Activated CD8-positive, alpha-beta memory T cell treated with anti-CD3 and anti-CD28 coated beads, Interleukin-2, amount 50 U/mL, for 1 hour (primary cell): Measurements from ENCODE around the gene LMCD1.

Experiments used
- DNase-seq: peaks from one replicate; pipeline ENCODE4 v3.0.0-alpha.2; 2020; ENCODE audit errors: extremely low read depth

Gene LMCD1

DNA sequence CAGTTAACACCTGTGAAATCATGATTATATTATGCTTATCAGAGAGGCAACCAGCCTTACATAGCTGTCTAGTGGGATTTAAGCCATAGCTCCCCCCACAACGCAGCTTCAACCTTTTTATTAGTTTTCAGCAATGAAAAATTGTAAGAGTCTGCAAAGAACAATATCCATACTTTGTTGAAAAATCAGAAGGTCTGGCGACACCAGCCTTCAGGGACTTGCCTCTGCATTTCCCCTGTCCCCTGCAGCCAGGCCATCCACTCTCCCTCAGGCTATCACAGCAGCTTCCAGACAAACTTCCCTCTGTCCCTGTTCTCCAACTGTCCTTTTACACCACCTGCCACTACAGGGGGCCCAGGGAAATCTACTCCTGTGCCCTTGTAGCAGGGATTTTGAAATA lies 83.0 kb downstream of the LMCD1 start:
- no peak for DNase-seq

DNA sequence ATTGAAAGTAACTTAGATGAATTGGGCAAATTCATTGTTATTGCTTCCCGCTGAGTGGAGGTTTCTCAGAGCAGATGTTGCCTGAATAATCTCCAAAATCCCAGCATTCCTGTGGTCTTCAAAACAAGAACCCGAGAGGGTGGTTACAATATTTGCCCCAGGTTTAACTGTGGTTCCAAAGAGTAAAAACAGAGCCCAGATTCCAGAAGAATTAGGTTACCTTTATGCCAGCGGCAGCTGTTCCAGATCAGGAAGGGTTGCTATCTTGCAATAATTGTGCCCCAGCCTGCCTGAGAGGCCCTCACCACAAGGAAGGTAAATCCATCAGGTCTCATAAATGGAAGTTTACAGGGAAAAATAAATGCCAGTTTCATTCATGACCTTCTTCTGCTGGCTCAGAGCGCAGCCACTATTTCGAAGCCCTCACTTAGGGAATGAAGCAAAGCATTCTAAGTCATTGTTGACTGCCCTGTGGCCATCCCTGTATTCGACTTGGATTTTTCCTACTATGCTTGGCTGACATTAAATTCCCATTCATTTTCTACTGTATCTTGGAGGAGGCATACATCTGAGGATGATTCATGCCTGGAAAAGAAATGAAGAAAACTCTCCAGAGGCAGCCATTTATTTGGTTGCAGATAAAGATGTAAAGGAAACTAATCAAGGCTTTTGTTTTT lies 88.4 kb downstream of the LMCD1 start:
- no peak for DNase-seq

DNA sequence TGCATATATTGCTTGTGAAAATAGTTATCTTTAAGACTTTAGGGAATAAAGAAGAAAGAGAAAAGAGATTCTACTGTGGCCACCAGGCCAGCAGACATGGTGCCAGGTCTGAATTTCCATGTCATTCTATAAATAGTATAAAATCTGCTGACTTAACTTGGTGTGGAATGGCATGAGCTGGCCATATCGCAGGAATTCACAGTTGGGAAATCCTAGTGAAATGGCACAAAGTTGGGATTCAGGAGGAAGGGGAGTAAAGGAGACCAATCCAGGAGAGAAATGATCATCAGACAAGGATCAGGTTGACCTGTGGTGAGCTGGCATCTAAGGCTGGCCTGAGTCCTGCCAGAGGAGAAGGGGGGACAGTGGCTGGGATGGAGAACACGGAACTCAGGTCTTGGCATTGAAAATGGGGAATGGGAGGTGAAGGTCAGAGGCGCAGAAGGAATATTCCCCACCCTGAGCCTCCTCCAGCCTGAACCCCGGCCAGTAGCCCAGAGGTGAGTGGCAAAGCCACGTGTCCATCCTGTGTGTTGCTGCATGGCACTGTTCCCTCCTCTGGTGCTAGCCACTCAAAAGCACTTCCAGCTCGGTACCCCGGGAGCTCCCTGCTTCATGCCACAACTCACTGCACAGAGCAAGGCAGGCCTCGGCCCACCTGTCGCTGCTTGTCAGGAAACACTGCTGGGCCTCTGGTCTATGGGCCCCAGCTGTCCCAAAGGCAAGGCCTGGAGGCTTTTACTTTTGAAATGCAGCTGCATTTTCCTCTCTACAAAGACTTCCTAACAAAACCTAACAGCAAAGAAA lies 91.6 kb downstream of the LMCD1 start:
- DNase-seq: no peak

DNA sequence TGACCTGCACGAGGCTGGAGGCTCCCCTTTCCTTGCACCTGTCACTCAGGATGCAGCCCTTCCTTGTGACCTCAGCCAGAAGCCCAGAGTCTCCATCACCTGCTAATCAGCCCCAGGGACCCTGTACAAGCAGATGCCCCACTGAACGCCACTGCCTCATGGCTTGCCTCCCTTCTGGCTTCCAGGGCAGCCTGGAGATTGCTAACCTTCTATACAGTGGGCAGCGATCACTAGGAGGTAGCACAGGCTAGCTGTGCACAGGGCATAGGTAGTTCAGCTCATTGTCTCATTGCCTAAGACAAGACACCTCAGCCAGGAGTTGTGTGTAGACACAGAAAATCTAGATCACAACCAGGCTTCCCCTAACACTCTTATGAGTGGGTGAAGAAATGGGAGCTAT lies 93.6 kb downstream of the LMCD1 start:
- no peak for DNase-seq

DNA sequence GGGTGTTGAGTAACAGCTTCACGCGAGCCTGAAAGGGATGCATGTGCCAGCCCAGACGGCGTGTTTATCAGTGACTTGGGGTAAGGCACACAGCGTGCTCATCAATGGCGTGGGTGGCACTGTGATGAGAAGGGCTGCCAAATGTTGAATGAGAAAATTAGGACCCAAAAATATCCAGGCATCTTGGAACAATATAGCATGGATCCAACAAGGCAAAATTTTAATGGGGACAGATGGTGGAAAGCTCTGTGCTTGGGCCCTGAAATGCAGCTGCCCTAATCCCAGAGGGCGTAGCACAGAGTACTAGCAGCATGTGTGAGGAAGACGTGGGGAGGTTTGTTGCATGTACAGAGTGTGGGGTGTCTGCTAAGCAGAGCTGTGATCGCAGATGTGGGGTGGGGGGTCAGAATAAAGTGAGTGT lies 94.1 kb downstream of the LMCD1 start:
- no peak for DNase-seq

DNA sequence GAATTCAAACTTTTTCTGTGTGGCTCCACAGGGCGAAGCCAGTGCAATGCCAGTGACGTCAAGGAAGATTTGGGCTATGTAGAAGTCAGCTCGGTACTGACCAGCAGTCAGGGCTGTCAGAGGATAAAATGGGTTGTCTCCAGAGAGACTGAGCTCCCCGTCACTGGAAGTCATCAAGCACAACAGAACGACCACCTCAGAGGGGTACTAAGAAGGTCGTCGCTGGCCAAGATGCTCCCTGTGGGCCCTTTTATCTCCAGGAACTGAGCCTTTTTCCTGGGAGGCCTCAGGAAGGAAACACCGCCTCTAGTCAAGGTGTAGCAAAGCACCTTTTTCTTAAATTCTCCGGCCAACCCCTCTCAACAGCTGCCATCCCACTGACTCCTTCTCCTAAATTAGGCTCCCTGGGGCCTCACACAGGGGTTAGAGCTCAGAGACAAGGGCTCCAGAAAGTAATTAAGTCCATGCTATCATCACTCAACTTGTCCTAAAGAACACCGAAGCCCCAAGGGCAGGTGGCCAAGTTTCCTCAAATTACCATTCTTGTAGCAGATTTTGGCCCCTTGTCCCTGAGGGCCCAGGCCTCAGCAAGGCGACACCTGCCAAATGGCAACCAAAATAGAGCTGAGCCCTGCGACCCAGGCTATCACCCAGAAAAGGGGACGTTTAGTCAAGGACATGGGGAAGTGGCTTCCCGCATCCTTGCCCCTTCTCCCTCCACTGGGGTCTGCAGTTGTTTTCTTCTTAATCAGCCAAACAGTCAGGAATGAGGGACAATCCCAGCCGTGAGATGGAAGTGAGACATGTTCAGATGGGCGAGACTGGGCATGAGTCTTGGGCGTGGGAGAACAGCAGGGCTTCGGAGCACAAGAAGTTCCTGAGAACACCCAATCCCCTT lies 94.9 kb downstream of the LMCD1 start:
- no peak for DNase-seq

DNA sequence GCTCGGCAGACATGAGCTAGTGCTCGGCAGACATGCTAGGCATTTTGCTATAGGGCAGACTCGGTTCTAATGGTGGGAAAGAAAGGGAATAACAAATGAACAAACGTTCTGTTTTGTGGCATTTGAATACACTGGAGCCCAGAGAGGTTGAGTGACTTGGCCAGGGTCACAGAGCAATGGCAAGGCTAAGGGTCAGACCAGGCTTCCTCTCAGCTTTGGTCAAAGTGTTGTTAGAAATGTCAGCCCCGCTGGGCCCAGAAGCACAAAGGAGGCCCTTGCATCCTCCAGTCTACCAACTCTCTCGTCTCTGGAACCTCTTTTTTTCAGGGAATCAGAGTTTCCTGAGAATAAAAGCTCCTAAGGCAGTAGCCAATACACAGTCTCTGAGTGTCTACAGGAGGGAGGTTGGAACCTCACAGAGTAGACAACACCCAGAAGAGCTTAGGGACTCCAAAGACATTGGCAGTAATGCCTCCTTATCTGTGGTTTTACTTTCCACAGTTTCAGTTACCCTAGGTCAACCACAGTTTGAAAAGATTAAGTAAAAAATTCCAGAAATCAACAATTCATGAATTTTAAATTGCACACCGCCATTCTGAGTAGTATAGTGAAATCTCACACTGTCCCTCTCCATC lies 95.7 kb downstream of the LMCD1 start:
- no peak for DNase-seq

DNA sequence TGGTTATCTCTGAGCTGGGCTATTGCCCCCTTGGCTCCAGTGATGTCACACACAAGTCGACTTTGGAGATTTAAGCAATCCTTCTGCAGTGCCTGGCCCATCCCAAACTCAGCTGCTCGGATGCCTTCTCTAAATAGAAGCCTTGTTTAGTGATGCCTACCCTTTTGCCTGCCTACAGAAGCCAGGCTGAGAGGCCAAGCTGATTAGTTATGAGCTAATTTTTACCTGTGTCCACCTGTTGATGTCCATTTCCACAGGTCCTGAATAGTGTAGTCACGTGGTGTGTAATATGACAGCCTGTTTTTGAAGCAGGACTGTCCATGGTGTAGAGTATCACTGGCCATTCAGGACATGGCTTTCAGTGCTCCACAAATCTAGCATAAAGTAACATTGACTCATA lies 97.5 kb downstream of the LMCD1 start:
- no peak for DNase-seq

DNA sequence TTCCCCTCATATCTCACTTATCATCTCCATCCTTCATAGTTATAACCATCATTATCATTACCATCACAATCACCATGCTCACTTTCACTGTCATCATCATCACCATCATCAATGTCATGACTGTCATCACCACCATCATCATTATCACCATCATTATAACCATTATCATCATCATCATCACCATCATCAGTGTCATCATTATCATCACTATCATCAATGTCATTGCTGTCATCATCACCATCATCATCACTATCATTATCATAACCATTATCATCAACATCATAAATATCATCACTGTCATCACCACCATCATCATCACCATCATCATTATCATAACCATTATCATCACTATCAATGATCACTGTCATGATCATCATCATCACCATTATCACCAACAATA lies 98.8 kb downstream of the LMCD1 start:
- no peak for DNase-seq

DNA sequence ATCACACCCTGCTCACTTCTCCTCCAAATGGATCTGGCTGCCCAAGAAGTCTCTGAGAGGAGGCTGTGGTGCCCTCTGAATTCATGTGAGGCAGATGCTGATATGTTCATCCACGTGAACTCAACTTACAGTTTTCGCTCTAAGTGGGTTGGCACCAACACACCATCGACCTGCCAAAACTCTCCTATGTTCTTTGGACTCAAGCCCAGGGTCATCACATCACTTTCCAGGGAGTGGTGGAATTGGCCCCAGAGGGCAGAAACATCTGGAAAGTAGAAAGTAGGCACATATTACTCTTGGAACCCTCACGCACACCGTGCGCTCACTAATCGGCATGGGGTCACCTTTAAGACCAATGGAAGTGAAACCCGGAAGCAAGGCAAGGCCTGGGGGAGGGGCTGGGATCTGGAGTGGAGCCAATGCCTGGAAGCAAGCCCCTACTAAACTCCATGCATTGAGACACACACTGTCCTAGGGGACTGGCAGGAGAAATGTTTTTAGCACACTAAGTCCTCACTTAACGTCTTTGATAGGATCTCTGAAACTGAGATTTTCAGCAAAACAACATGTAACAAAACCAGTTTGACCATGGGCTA lies 101.6 kb downstream of the LMCD1 start:
- DNase-seq: no peak

DNA sequence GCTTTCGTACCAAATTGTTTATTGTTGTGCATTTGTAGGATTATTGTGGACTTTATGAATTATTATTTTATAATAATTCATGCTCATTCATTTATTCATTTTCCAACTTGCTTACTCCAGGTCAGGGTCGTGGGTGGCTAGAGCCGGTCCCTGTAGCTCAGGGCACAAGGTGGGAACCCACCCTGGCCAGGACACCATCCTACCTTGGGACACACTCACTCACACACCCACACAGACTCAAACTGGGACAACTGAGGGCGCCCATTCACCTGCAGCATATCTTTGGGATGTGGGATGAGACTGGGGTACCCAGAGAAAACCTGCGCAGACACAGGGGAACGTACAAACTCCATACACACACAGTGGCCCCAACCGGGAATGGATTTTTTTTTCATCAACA lies 102.4 kb downstream of the LMCD1 start:
- DNase-seq: no peak

DNA sequence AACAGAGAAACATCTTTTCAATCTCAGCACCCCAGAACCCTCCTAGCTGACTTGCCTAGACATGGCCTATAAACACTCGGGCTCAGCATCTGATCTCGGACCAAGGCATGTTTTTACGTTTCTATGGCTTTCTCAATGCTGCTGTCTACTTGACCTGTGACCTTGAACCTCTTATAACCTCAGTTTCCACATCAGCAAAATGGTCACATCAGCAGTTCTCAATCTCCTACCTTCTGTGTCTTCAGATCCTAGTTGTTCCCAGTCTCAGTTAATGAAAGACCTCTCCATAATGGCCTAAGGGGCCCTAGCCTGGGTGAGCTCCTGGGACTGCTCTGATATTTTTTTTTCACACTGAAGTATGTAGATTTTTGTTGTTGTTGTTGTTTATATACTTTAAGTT lies 103.4 kb downstream of the LMCD1 start:
- DNase-seq: no peak

DNA sequence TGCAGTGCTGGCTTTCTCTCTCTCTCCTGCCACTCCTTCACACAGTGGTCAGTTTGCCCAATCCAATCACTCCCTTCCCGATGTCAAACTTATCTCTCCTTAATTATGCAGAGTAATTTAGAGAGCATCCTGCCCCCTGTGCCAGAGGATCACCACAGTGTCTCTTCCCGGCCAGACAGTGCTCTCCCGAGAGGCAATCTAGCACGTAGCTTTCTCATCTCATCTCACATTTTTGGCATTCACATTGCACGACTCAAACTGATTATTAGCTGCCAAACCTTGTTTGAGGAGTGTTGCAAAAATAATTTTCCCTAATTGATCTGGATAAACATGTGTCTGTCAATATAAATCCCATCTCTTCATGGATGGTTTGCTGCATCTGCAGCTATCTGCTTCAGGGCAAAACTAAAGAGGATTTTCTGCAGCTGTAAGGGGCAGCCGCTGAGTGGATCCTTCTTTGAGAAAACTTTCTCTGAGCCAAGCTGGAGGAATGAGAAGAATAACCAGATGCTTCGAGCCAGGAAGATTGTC lies 105.1 kb downstream of the LMCD1 start:
- no peak for DNase-seq

DNA sequence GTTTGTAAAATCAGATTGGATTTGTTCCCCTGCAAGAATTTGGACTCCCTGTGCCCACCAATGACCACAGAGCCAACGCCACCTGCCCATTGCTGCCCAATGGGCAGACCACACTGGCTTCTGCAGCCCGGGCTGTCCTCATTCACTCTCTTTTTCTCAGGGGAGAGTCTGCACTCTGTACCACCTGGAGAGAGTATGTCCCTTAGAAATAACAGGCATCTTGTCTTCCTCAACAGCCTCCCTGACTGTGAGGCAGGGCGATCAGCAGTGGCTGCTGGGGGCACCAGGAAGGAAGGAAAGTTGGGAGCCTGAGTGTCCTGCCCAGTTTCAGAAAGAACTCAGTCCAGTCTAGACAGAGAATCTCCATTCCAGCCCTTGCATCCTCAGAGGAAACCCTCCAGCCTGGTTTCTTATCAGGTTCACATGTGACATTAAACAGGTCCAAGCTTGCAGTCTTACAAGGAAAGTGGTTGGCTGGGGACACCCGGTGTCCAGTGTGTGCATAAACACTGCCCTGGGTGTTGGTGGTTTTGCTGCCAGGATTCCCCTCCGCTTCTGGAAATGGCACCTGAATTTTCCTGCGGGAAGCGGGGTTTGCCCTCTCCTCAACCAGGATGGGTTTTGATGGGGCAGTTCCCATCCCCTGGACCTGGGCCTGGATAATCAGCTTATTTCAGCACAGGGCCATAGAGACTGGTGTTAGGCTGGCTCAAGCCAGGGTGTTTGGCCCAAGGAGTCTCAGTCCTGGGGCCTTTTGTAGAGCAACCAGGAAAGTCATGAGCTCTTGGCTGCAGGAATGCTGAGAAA lies 105.8 kb downstream of the LMCD1 start:
- no peak for DNase-seq

DNA sequence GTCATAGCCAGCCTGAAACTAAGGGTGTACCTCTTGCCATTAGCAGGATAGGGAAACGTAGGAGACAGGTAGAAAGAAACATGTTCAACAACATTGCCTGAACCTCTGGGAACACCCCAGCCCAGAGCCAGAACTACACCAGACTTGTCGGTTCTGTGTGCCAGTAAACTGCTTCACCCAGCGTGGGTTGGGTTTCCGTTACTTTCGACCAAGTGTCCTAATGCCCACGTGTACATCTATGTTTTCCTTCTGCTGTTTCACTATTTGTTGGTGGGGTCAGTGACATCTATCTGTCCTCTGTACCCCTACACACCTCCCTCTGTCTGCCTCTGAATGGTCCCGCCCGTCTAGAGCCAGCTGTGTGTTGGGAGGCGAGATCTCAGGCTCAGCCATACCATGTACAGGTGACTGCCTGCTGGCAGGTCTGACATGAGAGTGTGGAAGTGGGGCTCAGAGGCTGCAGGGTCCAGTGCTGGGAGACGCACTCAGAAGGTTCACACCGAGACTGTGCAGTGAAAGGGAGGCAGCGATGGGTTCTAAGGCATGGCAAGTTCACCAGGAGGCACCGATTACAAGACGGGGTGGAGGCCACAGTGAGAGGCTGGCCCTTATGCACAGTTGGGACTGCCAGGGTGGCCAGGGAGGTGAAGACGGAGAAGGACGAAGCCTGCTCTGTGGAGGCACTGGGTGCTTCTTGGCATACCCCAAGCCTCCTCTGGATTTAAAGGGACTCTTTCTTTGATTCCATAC lies 106.6 kb downstream of the LMCD1 start:
- DNase-seq: no peak

DNA sequence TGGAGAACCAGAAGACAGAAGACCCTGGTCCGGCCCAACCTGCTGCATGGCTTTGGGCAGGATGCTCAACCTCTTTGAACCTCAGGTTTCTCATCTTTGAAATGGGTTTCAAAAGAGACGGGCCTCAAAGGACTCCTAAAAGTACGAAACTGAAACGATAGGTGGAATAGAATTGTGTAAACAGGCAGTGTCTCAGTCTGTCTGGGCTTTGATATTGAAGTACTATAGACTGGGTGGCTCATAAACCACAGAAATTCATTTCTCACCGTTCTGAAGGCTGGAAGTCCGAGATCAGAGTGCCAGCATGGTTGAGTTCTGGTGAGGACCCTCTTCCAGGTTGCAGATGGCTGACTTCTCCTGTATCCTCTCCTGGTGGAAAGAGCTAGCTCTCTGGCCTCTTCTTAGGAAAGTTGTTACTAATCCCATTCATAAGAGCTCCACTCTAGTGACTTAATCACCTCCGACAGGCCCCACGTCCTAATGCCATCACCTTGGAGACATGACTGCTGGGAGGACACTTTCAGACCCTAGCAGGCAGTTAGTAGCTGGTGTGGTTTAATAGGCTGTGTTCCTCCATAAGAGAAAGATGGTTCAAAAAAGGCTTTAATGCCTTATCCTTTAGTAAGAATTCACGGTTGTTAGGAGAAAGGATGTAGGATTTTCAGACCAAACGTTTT lies 107.3 kb downstream of the LMCD1 start:
- DNase-seq: no peak

DNA sequence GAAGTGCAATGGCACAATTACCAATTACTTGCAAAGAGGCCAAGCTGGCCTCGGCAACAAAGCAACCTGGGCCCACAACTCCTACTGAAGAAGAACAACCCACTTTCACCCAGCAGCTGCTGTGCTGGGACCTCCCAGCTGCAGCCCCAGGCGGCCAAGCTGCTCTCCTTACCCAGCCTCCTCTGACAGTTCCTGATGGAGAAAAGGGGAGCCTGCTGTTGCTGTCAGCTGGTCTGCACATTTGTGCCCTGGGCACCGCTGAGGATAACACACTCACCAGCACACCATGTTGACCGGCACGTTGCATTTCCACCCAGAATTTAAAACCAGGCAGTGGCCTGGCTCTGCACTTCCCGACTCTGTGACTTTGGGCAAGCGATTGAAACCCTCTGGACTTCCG lies 109.3 kb downstream of the LMCD1 start:
- no peak for DNase-seq

DNA sequence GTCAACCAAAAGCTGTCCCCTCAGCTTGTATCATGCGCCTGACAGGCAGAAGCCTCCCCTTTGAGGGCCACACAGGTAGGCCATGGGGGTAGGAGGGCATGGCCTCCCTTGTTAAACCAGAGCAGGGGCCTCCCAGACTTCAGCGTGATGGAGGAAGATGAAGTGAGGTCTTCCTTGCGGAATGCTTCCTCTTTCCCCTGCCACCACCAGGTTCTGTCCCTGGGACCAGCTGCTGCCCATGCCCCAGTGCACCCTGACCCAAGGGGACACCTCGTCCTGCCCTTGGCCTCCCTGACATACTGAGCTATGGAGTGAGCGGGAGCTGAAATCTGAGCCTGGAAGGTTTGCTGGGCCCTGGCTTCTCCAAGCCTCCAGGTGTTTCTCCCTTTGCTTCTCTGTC lies 116.3 kb downstream of the LMCD1 start:
- DNase-seq: no peak

DNA sequence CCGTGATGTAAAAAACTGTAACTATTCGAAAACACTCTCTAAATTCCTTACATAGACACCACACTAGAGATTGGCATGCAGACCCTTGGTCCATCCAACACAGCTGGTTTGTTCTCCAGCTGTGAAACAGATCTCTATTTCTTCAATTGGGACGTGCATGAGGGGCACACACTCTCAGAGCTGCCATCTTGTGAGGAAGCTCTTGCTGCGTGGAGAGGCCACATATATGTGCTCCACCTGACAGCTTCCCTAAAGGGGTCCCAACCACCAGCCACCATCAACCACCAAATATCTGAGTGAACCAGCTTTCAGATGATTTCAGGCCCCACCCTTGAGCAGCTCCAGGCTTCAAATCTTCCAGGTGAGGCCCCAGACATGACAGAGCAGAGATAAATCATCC lies 117.3 kb downstream of the LMCD1 start:
- no peak for DNase-seq
